Keratinocyte (primary cell): ENCODE results near the gene SLC38A8.

Experiments
- EZH2 ChIP-seq: IDR thresholded peaks from one replicate; pipeline ENCODE4 v1.6.1; 2012; ENCODE audit warnings: inconsistent platforms, mild to moderate bottlenecking, low read length, moderate library complexity
- TF ChIP-seq, protein P1 (sequence below), 3 experiments: IDR thresholded peaks in 1 of 3; conservative IDR thresholded peaks in 1 of 3; optimal IDR thresholded peaks in 1 of 3; 2 replicates in 2 of 3; 3 replicates in 1 of 3; pipeline versions ENCODE3 to v1.5.1; 2011; ENCODE audit warnings: low read length in 3 of 3, mild to moderate bottlenecking in 3 of 3, moderate library complexity in 2 of 3, control low read depth in 1 of 3, inconsistent platforms in 1 of 3; ENCODE audit not compliant: insufficient read depth in 2 of 3; ENCODE audit errors: extremely low read depth in 1 of 3

DNA sequence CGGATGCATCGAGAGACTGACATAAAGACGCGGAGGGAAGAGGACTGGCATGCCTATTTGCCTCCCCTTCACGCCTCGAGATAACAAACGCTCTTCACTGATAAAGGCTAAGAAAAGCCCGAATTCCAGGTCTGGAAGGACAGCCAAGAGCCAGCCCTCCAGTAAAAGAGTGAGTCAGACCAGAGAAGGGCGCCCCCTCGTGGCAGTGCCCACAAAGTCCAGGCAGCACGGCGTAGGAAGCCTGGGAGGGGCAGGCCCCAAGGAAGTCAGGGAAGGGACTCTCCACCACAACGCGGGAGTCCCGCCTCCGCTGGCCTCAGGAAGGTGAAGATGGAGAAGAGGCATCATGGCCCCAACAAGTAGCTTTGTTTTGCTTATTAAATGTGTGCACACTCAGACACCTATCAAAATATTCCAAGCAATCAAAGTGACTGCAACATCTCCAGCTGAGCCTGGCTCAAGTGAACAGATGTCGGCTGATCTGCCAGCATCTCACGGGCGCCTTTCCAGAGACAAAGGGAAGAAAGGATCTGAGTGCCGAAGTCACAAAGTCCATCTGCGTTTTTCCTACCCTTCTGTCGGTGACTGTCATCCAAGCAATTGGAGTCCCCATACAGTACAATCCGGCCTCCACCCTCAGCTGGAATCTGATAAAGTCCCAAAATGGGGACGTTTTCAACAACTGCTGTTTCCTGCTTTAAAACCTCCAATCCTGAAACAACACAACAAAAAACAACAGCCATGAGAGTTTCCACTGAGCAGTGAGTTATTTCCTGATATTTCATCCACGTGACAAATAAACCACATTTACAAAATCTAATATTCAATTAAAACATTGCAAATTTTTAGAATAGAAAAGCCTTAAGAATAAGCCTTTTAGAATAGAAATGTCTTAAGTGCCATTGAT is 20.4 kb upstream of the SLC38A8 start:
- TF ChIP-seq, protein P1, sequence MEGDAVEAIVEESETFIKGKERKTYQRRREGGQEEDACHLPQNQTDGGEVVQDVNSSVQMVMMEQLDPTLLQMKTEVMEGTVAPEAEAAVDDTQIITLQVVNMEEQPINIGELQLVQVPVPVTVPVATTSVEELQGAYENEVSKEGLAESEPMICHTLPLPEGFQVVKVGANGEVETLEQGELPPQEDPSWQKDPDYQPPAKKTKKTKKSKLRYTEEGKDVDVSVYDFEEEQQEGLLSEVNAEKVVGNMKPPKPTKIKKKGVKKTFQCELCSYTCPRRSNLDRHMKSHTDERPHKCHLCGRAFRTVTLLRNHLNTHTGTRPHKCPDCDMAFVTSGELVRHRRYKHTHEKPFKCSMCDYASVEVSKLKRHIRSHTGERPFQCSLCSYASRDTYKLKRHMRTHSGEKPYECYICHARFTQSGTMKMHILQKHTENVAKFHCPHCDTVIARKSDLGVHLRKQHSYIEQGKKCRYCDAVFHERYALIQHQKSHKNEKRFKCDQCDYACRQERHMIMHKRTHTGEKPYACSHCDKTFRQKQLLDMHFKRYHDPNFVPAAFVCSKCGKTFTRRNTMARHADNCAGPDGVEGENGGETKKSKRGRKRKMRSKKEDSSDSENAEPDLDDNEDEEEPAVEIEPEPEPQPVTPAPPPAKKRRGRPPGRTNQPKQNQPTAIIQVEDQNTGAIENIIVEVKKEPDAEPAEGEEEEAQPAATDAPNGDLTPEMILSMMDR (optimal IDR thresholded peaks at IDR 0.05 in 1 of 3, IDR thresholded peaks at IDR 0.05 in 1 of 3, conservative IDR thresholded peaks at IDR 0.05 in 1 of 3; ENCODE audit: extremely low read depth in 1 of 3, insufficient read depth in 2 of 3, low read length in 3 of 3), result peak; percentile 89 to 94 (median 93)
- no peak for TF ChIP-seq EZH2
